Liver (tissue), 9 donors: ENCODE results near the gene PDCL2. TPM values are rescaled to one million over a fixed set of nuclear protein-coding genes. Genes with fewer than 3 reads are reported as not detected.

Source experiments
- DNase-seq: peaks from one replicate; pipeline ENCODE4 v3.0.0-alpha.2; 2017; ENCODE audit warnings: low spot score
- H3K27ac ChIP-seq, 2 donors: one replicate each; pipeline ENCODE4 v1.7.0; 2013; ENCODE audit warnings: inconsistent platforms in 2 of 2, low read length in 2 of 2, control low read depth in 1 of 2, low read depth in 1 of 2, mild to moderate bottlenecking in 1 of 2
- H3K27me3 ChIP-seq, 4 donors: one replicate each; pipeline versions ENCODE4 v1.6.1 to v1.7.0; 2013; ENCODE audit warnings: low read length in 3 of 4, inconsistent platforms in 1 of 4, mild to moderate bottlenecking in 1 of 4, moderate library complexity in 1 of 4; ENCODE audit not compliant: control insufficient read depth in 4 of 4, insufficient read depth in 4 of 4
- H3K36me3 ChIP-seq, 4 donors: one replicate each; pipeline versions ENCODE4 v1.6.1 to v1.7.0; 2013; ENCODE audit warnings: low read length in 3 of 4, mild to moderate bottlenecking in 3 of 4, low read depth in 1 of 4, moderate library complexity in 1 of 4; ENCODE audit not compliant: control insufficient read depth in 4 of 4, insufficient read depth in 3 of 4
- H3K4me1 ChIP-seq, 4 donors: one replicate each; pipeline versions ENCODE4 v1.6.1 to v1.7.0; 2013; ENCODE audit warnings: low read length in 3 of 4, mild to moderate bottlenecking in 3 of 4, moderate library complexity in 1 of 4; ENCODE audit not compliant: control insufficient read depth in 4 of 4, insufficient read depth in 4 of 4
- H3K4me3 ChIP-seq, 3 donors: one replicate each; pipeline versions ENCODE4 v1.6.1 to v1.7.0; 2013; ENCODE audit warnings: low read length in 3 of 3, control low read depth in 1 of 3, low read depth in 1 of 3, mild to moderate bottlenecking in 1 of 3
- H3K9ac ChIP-seq, 2 donors: one replicate each; pipeline ENCODE4 v1.7.0; 2013; ENCODE audit warnings: low read length in 2 of 2, mild to moderate bottlenecking in 2 of 2, moderate library complexity in 2 of 2, control low read depth in 1 of 2, low read depth in 1 of 2
- H3K9me3 ChIP-seq, 4 donors: one replicate each; pipeline versions ENCODE4 v1.6.1 to v1.7.0; 2013; ENCODE audit warnings: low read length in 3 of 4; ENCODE audit not compliant: control insufficient read depth in 4 of 4
- ATF3 ChIP-seq: IDR thresholded peaks from 2 replicates; pipeline ENCODE4 v1.6.1; 2016; ENCODE audit warnings: antibody characterized with exemption
- EGR1 ChIP-seq, 2 donors: IDR thresholded peaks; 2 replicates each; pipeline ENCODE4 v1.6.1; 2016 to 2018; ENCODE audit warnings: antibody characterized with exemption in 2 of 2, low read depth in 2 of 2
- FOXA1 ChIP-seq: IDR thresholded peaks from 2 replicates; pipeline ENCODE4 v1.6.1; 2016; ENCODE audit warnings: antibody characterized with exemption
- FOXA2 ChIP-seq: IDR thresholded peaks from 2 replicates; pipeline ENCODE4 v1.6.1; 2016; ENCODE audit warnings: antibody characterized with exemption
- GABPA ChIP-seq, 2 donors: IDR thresholded peaks in 1 of 2; conservative IDR thresholded peaks in 1 of 2; 2 replicates each; pipeline ENCODE4 v1.6.1; 2016; ENCODE audit warnings: antibody characterized with exemption in 2 of 2, mild to moderate bottlenecking in 1 of 2, moderate library complexity in 1 of 2
- HNF4A ChIP-seq, 2 donors: conservative IDR thresholded peaks; 2 replicates each; pipeline ENCODE4 v1.6.1; 2016; ENCODE audit warnings: antibody characterized with exemption in 2 of 2, mild to moderate bottlenecking in 2 of 2
- HNF4G ChIP-seq: IDR thresholded peaks from 2 replicates; pipeline ENCODE4 v1.6.1; 2016; ENCODE audit warnings: antibody characterized with exemption
- JUND ChIP-seq, 2 donors: IDR thresholded peaks; 2 replicates each; pipeline ENCODE4 v1.6.1; 2016; ENCODE audit warnings: antibody characterized with exemption in 2 of 2
- MAX ChIP-seq: IDR thresholded peaks from 2 replicates; pipeline ENCODE4 v1.6.1; 2016; ENCODE audit warnings: antibody characterized with exemption
- NR2F2 ChIP-seq: IDR thresholded peaks from 2 replicates; pipeline ENCODE4 v1.6.1; 2016; ENCODE audit warnings: antibody characterized with exemption
- RAD21 ChIP-seq, 2 donors: IDR thresholded peaks; 2 replicates each; pipeline ENCODE4 v1.6.1; 2016; ENCODE audit warnings: antibody characterized with exemption in 2 of 2, mild to moderate bottlenecking in 2 of 2
- REST ChIP-seq: IDR thresholded peaks from 2 replicates; pipeline ENCODE4 v1.6.1; 2016; ENCODE audit warnings: antibody characterized with exemption, mild to moderate bottlenecking
- RXRA ChIP-seq, 2 donors: IDR thresholded peaks; 2 replicates each; pipeline ENCODE4 v1.6.1; 2017 to 2018; ENCODE audit warnings: antibody characterized with exemption in 2 of 2, mild to moderate bottlenecking in 1 of 2
- SP1 ChIP-seq: IDR thresholded peaks from 2 replicates; pipeline ENCODE4 v1.6.1; 2018; ENCODE audit warnings: antibody characterized with exemption, mild to moderate bottlenecking
- TAF1 ChIP-seq: conservative IDR thresholded peaks from 2 replicates; pipeline ENCODE4 v1.6.1; 2016; ENCODE audit warnings: antibody characterized with exemption, mild to moderate bottlenecking
- YY1 ChIP-seq: IDR thresholded peaks from 2 replicates; pipeline ENCODE4 v1.6.1; 2016; ENCODE audit warnings: antibody characterized with exemption, mild to moderate bottlenecking
- WGBS: extraction: QIAGEN DNeasy Blood & Tissue Kit; methylation state at CpG from one replicate; pipeline ENCODE4 v1.1.7; 2013; 5-methylcytosine and 5-hydroxymethylcytosine counted together
- polyA plus RNA-seq, 2 donors: library from polyadenylated mRNA; stranded (reverse) in 1 of 2; unstranded in 1 of 2; fragments of 200-250 nt in 1 of 2; fragments of >200 nt in 1 of 2; fragmentation: Nextera tagmentation in 1 of 2; extraction: Ambion mirVana in 1 of 2; gene quantifications; one replicate each; pipeline versions ENCODE4 v1.2.1 to v1.2.3, GENCODE V29; 2013 to 2015
- total RNA-seq, 2 donors: library from RNA; depleted of rRNA; stranded (reverse); fragments of >200 nt; gene quantifications; one replicate each; pipeline ENCODE4 v1.2.3, GENCODE V29; 2014
- TF ChIP-seq, protein P1 (sequence below): IDR thresholded peaks from 2 replicates; pipeline ENCODE4 v1.6.1; 2016; ENCODE audit warnings: antibody characterized with exemption
- TF ChIP-seq, protein P2 (sequence below): fragments of 150-350 bp; IDR thresholded peaks from 2 replicates; pipeline ENCODE4 v1.5.1; 2017; ENCODE audit warnings: improper control_type of control experiment, low read depth, low read length; ENCODE audit not compliant: missing input control
- donor health status: healthy.
- donor health status: healthy.
- donor health status: healthy.
- donor health status: healthy.
- donor health status: healthy.

PDCL2 gene
- total and polyA plus RNA-seq, 4 donors, result not detected

- Histone ChIP-seq H3K36me3 (no peaks in the 10 kb centered on the region), H3K9me3 (no peaks in the 10 kb centered on the region), H3K4me1 (no peaks in the 10 kb centered on the region), H3K27ac (no peak overlapping the region), H3K9ac (no peak overlapping the region), H3K4me3 (no peak overlapping the region), H3K27me3 (peaks cover 0 to 3% (median 0%) of the 10 kb centered on the region in 4 donors)
- TF ChIP-seq, protein P1, sequence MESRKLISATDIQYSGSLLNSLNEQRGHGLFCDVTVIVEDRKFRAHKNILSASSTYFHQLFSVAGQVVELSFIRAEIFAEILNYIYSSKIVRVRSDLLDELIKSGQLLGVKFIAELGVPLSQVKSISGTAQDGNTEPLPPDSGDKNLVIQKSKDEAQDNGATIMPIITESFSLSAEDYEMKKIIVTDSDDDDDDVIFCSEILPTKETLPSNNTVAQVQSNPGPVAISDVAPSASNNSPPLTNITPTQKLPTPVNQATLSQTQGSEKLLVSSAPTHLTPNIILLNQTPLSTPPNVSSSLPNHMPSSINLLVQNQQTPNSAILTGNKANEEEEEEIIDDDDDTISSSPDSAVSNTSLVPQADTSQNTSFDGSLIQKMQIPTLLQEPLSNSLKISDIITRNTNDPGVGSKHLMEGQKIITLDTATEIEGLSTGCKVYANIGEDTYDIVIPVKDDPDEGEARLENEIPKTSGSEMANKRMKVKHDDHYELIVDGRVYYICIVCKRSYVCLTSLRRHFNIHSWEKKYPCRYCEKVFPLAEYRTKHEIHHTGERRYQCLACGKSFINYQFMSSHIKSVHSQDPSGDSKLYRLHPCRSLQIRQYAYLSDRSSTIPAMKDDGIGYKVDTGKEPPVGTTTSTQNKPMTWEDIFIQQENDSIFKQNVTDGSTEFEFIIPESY, result no peak
- TF ChIP-seq RXRA (IDR thresholded peaks at IDR 0.05), result no peak
- no peak for TF ChIP-seq REST
- no peak for TF ChIP-seq MAX
- no peak for TF ChIP-seq TAF1
- no peak for TF ChIP-seq HNF4G
- no peak for TF ChIP-seq NR2F2
- no peak for TF ChIP-seq EGR1 (IDR thresholded peaks at IDR 0.05; ENCODE audit: low read depth in 2 of 2)
- TF ChIP-seq GABPA (IDR thresholded peaks at IDR 0.05 in 1 of 2, conservative IDR thresholded peaks at IDR 0.05 in 1 of 2), result no peak
- no peak for TF ChIP-seq FOXA1
- TF ChIP-seq, protein P2, sequence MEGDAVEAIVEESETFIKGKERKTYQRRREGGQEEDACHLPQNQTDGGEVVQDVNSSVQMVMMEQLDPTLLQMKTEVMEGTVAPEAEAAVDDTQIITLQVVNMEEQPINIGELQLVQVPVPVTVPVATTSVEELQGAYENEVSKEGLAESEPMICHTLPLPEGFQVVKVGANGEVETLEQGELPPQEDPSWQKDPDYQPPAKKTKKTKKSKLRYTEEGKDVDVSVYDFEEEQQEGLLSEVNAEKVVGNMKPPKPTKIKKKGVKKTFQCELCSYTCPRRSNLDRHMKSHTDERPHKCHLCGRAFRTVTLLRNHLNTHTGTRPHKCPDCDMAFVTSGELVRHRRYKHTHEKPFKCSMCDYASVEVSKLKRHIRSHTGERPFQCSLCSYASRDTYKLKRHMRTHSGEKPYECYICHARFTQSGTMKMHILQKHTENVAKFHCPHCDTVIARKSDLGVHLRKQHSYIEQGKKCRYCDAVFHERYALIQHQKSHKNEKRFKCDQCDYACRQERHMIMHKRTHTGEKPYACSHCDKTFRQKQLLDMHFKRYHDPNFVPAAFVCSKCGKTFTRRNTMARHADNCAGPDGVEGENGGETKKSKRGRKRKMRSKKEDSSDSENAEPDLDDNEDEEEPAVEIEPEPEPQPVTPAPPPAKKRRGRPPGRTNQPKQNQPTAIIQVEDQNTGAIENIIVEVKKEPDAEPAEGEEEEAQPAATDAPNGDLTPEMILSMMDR, result no peak
- TF ChIP-seq SP1, result no peak
- no peak for TF ChIP-seq YY1
- TF ChIP-seq ATF3, result no peak
- TF ChIP-seq RAD21 (IDR thresholded peaks at IDR 0.05), result no peak
- no peak for TF ChIP-seq JUND (IDR thresholded peaks at IDR 0.05)
- no peak for TF ChIP-seq FOXA2
- TF ChIP-seq HNF4A (conservative IDR thresholded peaks at IDR 0.05), result no peak
- 87% methylated on average over 1 of the region's 1 CpG for WGBS
- no peak for DNase-seq
Observed at GRCh38 chr4:55617587-55618197, 25.6 kb upstream of the PDCL2 start.
